Spinal cord (tissue), 10 donors: ENCODE results near the gene VMO1. TPM values are rescaled to one million over a fixed set of nuclear protein-coding genes. Genes with fewer than 3 reads are reported as not detected.

Source experiments
- DNase-seq, 6 donors: peaks; one replicate each; pipeline versions ENCODE4 v3.0.0 to v3.0.0-alpha.2; 2013 to 2015; ENCODE audit warnings: low spot score in 6 of 6, low read depth in 4 of 6
- H3K27ac ChIP-seq: one replicate; pipeline ENCODE4 v1.5.1; 2013; ENCODE audit warnings: low read depth, low read length, control low read depth
- H3K27me3 ChIP-seq: one replicate; pipeline ENCODE4 v1.6.1; 2013; ENCODE audit warnings: low read length; ENCODE audit not compliant: control insufficient read depth, insufficient read depth
- H3K36me3 ChIP-seq: one replicate; pipeline ENCODE4 v1.6.1; 2013; ENCODE audit warnings: low read length; ENCODE audit not compliant: control insufficient read depth, insufficient read depth
- H3K4me1 ChIP-seq: one replicate; pipeline ENCODE4 v1.6.1; 2013; ENCODE audit warnings: low read length; ENCODE audit not compliant: control insufficient read depth, insufficient read depth
- H3K4me3 ChIP-seq: one replicate; pipeline ENCODE4 v1.5.1; 2013; ENCODE audit warnings: low read depth, low read length, control low read depth
- H3K9me3 ChIP-seq: one replicate; pipeline ENCODE4 v1.6.1; 2013; ENCODE audit warnings: low read length; ENCODE audit not compliant: control insufficient read depth, insufficient read depth
- WGBS: methylation state at CpG from one replicate; pipeline ENCODE4 v1.1.5; 2013; ENCODE audit warnings: missing lambda C conversion rate; ENCODE audit not compliant: insufficient coverage; 5-methylcytosine and 5-hydroxymethylcytosine counted together
- polyA plus RNA-seq, 2 donors: library from polyadenylated mRNA; unstranded; fragments of 120-200 nt; gene quantifications; one replicate each; pipeline ENCODE4 v1.2.1, GENCODE V29; 2013; ENCODE audit not compliant: insufficient read length in 2 of 2
- total RNA-seq, 2 donors: library from RNA; depleted of rRNA in 1 of 2; stranded (reverse); fragments of 120-200 nt in 1 of 2; fragments of >200 nt in 1 of 2; gene quantifications; one replicate each; pipeline versions ENCODE4 v1.2.3 to v1.2.4, GENCODE V29; 2013 to 2014
- donor health status: healthy.

VMO1 gene
- total and polyA plus RNA-seq, 4 donors, result 0.99 to 2.7 (median 2.0) TPM

- H3K27me3 ChIP-seq, result peaks cover 3% of the 10 kb centered on the region
- H3K27ac ChIP-seq, result no peak overlapping the region
- no peak overlapping the region for H3K4me3 ChIP-seq
- no peak for DNase-seq
- 94% methylated on average over 7 of the region's 9 CpGs for WGBS
- no peaks in the 10 kb centered on the region for H3K36me3 ChIP-seq
- H3K9me3 ChIP-seq, result no peaks in the 10 kb centered on the region
- H3K4me1 ChIP-seq, result peaks cover 3% of the 10 kb centered on the region
Observed at GRCh38 chr17:4766723-4767122, 19.4 kb downstream of the VMO1 start.

- no peak overlapping the region for H3K27ac ChIP-seq
- H3K4me1 ChIP-seq, result no peaks in the 10 kb centered on the region
- 85% methylated on average over 2 of the region's 3 CpGs for WGBS
- H3K27me3 ChIP-seq, result peaks cover 3% of the 10 kb centered on the region
- no peak overlapping the region for H3K4me3 ChIP-seq
- no peaks in the 10 kb centered on the region for H3K9me3 ChIP-seq
- H3K36me3 ChIP-seq, result no peaks in the 10 kb centered on the region
- no peak for DNase-seq
Observed at GRCh38 chr17:4766201-4766600, 20.0 kb downstream of the VMO1 start.

- DNase-seq, result no peak
- no peaks in the 10 kb centered on the region for H3K9me3 ChIP-seq
- no peak overlapping the region for H3K4me3 ChIP-seq
- H3K27me3 ChIP-seq, result peaks cover 3% of the 10 kb centered on the region
- WGBS, result no CpG with 5 or more reads among the region's 3 CpGs
- no peaks in the 10 kb centered on the region for H3K36me3 ChIP-seq
- no peak overlapping the region for H3K27ac ChIP-seq
- H3K4me1 ChIP-seq, result no peaks in the 10 kb centered on the region
Observed at GRCh38 chr17:4764595-4764994, 21.6 kb downstream of the VMO1 start.

- no peaks in the 10 kb centered on the region for H3K4me1 ChIP-seq
- no peaks in the 10 kb centered on the region for H3K36me3 ChIP-seq
- H3K4me3 ChIP-seq, result no peak overlapping the region
- no peaks in the 10 kb centered on the region for H3K9me3 ChIP-seq
- no peak overlapping the region for H3K27ac ChIP-seq
- no peak for DNase-seq
- peaks cover 3% of the 10 kb centered on the region for H3K27me3 ChIP-seq
- WGBS, result 90% methylated on average over 4 of the region's 10 CpGs
Observed at GRCh38 chr17:4759776-4760236, 26.4 kb downstream of the VMO1 start.

- H3K27me3 ChIP-seq, result peaks cover 27% of the 10 kb centered on the region
Observed at GRCh38 chr17:4753392-4753791, 32.8 kb downstream of the VMO1 start.

GRCh38 chr17:4751932-4752331 lies 34.2 kb downstream of the VMO1 start:
- no peak overlapping the region for H3K4me3 ChIP-seq
- H3K4me1 ChIP-seq, result no peaks in the 10 kb centered on the region
- H3K9me3 ChIP-seq, result no peaks in the 10 kb centered on the region
- H3K27ac ChIP-seq, result no peak overlapping the region
- H3K27me3 ChIP-seq, result peaks cover 27% of the 10 kb centered on the region
- DNase-seq, result no peak
- WGBS, result 87% methylated on average over 3 of the region's 5 CpGs
- no peaks in the 10 kb centered on the region for H3K36me3 ChIP-seq

More at GRCh38 chr17:4753392-4753791, 32.8 kb downstream of the VMO1 start:
- Histone ChIP-seq H3K36me3 (no peaks in the 10 kb centered on the region), H3K27ac (no peak overlapping the region), H3K9me3 (no peaks in the 10 kb centered on the region), H3K4me1 (no peaks in the 10 kb centered on the region), H3K4me3 (no peak overlapping the region)
- WGBS, result no CpG with 5 or more reads among the region's 1 CpG
- DNase-seq, result no peak

GRCh38 chr17:4750606-4751005 lies 35.6 kb downstream of the VMO1 start:
- Histone ChIP-seq H3K4me1 (peaks cover 3% of the 10 kb centered on the region), H3K27ac (no peak overlapping the region), H3K9me3 (no peaks in the 10 kb centered on the region), H3K36me3 (no peaks in the 10 kb centered on the region), H3K4me3 (no peak overlapping the region), H3K27me3 (peaks cover 34% of the 10 kb centered on the region)
- DNase-seq, result no peak
- no CpG with 5 or more reads among the region's 3 CpGs for WGBS

- Histone ChIP-seq H3K36me3 (no peaks in the 10 kb centered on the region), H3K27ac (no peak overlapping the region), H3K4me1 (peaks cover 13% of the 10 kb centered on the region), H3K4me3 (no peak overlapping the region), H3K27me3 (peaks cover 47% of the 10 kb centered on the region), H3K9me3 (no peaks in the 10 kb centered on the region)
- no peak for DNase-seq
- WGBS, result 60% methylated on average over 2 of the region's 4 CpGs
Observed at GRCh38 chr17:4748686-4749085, 37.5 kb downstream of the VMO1 start.

GRCh38 chr17:4747847-4748246 lies 38.3 kb downstream of the VMO1 start:
- H3K27ac ChIP-seq, result no peak overlapping the region
- DNase-seq, result no peak
- no peak overlapping the region for H3K4me3 ChIP-seq
- H3K36me3 ChIP-seq, result no peaks in the 10 kb centered on the region
- peaks cover 13% of the 10 kb centered on the region for H3K4me1 ChIP-seq
- 70% methylated on average over 2 of the region's 5 CpGs for WGBS
- no peaks in the 10 kb centered on the region for H3K9me3 ChIP-seq
- peaks cover 54% of the 10 kb centered on the region for H3K27me3 ChIP-seq

GRCh38 chr17:4744999-4745969 lies 40.9 kb downstream of the VMO1 start:
- Histone ChIP-seq H3K4me3 (no peak overlapping the region), H3K36me3 (no peaks in the 10 kb centered on the region), H3K4me1 (peaks cover 13% of the 10 kb centered on the region), H3K27me3 (peaks cover 61% of the 10 kb centered on the region), H3K9me3 (no peaks in the 10 kb centered on the region), H3K27ac (no peak overlapping the region)
- WGBS, result under 1% methylated on average over 31 of the region's 51 CpGs
- DNase-seq, result no peak
